ENCODE data around the gene MAP4.
A peak's percentile ranks its signal among the peaks of the same experiment; 100 is the strongest.

MAP4 gene

DNA sequence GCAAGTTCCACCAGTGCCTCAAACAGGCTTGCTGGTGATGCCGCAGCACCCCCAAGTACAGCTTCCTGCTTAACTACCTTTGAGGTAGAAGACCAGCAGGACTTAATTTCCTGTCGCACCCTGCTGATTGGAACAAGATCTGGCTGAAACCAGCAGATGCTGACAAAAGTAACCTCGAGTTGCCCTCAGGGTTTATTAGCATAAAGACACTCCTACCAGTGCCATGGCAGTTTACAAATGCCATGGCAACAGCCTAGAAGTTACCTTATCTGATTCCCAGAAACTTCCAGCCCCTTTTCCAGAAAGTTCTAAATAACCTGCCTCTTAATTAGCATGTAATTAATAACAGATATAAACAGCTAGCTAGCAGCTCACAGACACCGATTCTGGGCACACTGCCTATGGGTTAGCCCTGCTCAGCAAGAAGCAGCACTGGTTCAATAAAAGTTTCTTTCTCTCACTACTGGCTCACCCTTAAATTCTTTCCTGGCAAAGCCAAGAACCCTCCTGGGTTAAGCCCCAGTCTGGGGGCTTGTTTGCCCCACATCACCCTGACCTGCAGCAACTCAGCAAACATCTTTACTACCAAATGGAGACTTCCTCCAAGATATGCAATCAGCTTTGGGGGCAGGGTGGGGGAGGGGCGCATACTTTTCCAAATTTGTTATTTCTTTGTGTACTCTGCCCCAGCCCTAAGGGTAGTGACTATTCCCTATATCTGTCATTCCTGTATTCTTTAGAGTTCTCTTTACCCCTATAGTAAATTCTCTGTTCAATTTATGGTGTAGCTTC, 54.2 kb downstream of the MAP4 start:
- DNase-seq, result peak in 4 of 5 donors; percentile 6 to 44 (median 15)

DNA sequence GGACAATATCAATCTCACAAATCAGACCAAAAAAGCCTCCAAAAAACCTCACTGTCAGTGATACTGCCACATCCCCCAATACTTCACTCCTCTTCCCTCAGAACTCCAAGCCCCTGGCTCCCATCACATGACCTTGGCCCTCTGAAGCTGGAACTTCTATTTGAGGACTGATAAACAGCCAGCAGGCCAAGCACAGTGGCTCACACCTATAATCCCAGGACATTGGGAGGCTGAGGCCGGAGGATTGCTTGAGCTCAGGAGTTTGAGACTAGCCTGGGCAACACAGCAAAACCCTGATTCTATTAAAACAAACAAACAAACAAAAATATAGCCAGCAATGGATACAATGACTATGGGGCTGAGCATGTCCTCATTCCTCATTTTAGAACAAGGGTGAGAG, 55.2 kb downstream of the MAP4 start:
- no peak for DNase-seq

- no peak for DNase-seq
Measured at GRCh38 chr3:47956521-47956920, 59.7 kb downstream of the MAP4 start.

DNA sequence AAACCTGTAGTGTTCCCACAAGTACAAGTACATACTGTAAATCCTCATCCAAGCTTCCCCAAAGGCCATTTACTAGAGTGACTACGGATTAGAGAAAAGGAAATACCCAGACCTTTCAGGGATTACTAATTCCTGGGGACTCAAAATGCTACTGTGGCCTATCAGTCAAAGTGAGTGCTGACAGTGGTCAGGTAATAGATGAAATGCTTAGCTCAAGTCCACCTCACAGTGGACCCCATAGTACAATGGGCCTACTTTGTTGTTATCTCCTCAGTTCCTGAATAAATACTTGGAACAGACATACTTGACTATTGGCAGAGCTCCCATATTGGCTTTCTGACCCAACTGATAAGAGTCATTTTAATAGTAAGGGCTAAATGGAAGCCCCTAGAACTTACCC, 61.6 kb downstream of the MAP4 start:
- DNase-seq, result no peak

DNA sequence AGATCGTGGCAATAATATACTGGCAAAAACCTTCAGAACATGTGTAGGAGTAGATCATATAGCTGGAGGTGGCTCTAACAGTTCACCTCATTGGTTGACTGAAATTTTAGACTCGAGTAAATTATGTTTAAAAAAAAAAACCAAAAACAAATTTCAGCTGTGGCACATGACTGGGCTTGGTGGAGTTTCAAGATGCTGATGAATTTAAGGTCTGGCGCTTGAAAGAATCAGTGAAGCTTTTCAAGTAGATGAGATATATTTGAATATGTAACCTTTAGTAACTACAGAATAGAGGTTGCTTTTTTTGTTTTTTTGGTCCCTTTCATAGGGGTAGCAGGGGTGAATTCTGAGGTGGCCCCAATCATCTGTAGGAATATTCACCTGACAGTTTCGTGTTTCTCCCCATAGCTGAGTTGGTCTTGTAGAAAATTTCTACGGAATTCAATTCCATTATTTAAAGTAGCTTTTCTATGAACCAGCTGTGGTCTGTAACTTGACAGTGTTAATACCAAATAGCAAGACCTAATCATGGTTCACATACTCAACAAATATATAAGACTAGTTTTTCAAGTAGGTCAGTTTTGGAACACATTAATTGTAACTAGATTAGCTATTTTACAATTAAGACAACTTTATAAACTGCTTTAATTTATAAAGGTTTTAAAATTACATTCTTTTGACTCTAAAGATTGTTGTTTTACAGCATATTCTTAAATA, 65.6 kb downstream of the MAP4 start:
- no peak for DNase-seq

- no peak for DNase-seq
Measured at GRCh38 chr3:47949979-47950378, 66.2 kb downstream of the MAP4 start.

GRCh38 chr3:47940232-47940631, 76.0 kb downstream of the MAP4 start:
- DNase-seq, result no peak

DNA sequence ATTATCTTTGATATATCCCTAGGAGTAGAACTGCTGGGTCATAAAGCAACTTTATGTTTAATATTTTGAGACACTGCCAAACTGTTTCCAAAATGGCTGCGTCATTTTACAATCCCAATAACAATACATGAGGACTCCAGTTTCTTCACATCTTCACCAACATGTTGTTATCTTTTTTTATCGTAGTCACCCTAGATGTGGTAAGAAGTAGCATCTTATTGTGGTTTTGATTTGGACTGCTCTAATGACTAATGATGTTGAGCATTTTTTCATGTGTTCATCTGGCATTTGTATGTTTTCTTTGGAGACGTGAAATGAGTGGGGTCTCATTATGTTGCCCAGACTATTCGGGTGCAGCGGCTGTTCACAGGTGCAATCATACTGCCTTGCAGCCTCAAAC, 83.8 kb downstream of the MAP4 start:
- DNase-seq, result no peak

DNA sequence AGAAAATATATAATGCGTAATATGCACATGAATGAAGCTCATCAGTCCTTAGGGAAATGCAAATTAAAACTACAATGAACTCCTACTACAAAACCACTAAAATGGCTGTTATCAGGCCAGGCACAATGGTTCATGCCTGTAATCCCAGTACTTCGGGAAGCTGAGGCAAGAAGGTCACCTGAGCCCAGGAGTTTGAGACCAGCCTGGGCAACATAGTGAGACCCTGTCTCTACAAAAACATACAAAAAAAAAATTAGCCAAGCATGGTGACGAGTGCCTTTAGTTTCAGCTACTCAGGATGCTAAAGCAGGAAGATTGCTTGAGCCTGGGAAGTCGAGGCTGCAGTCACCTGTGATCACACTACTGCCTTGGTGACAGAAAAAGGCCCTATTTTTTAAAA, 85.2 kb downstream of the MAP4 start:
- no peak for DNase-seq

GRCh38 chr3:47916696-47917095, 99.5 kb downstream of the MAP4 start:
- no peak for DNase-seq

DNA sequence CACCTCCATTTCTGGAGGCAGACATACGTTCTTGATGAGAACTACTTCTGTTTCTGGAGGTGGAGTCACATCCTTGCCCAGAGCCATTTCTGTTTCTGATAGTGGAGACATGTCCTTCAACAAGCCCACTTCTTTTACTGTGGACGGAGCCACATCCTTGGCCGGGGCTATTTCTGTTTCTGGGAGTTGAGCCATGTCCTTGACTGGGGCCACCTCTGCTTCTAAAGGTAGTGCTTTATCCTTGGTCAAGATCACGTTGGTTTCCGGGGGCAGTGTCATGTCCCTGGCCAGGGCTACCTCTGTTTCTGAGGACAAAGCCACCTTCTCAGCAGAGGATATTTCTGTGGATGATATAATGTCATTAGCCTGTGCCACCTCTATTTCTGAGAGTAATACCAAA, 100.0 kb downstream of the MAP4 start:
- no peak for DNase-seq

DNA sequence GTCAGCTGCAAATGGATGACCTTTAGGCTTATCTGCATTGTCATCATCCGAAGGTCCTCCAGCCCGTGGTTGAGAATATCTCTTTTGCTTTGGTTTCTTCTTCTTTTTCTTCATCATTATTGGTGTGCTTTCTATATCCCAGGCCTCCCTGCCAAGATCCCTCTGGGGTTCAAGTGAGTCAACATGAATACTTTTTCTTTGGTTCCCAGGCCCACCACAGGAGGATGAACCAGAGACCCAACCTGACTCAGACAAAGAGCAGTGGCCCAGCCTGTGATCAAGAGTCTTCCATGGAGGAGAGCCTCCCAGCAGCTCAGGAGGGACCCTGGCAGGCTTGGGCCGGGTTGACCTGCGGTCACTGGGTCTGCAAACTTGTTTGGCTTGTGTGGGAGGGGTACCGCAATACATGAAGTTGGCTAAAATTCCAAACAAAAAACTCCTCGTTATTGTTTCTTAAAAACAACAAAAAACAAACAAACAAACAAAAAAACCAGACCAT, 104.2 kb downstream of the MAP4 start:
- no peak for DNase-seq

DNA sequence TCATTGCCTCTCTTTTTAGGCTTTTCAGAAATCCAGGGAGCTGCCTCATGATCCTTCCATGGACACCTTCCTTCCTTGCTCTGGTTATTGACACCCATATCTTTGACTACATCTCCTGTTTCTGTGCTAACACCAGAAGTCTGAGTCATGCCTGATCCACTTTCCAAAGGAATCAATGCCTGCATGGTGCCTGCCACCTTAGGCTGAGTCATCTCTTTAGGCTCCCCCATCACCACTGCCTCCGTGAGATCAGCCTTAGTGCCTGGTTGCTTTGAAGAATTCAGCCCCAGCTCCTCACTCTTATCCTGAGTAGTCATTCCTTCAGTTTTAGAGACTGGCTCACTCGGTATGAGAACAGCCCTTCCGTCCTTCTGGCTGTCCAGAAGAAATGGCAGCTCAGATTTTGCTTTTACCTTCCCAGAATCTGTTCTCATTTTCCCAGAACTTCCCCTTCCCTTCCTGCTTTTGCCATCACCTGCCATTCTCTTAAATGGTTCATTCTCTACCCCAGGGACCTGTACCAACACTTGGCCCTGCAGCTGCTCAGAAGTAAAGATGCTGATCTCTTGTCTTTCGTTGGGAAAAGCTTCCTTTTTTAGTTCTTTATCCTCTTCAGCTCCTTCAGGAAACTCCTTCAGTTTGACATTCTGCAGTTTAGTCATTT, 105.3 kb downstream of the MAP4 start:
- DNase-seq, result no peak

DNA sequence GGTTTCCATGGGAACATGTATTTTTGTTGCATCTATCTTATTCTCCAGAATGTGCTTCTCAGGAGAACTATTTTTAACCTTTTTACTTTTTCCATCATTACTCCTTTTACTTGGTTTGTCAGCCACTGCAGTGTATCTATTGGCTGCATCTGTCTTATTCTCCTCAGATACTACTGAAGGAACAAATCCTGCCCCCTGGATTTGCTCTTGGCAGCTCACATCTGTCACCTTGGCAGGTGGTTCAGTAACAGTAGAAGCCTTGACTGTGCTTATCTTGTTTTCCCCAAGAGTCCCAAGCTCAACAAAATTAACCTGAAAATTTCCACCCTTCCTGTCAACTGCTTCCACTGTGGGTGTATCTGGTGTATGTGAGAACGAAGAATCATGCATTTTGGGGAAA, 106.0 kb downstream of the MAP4 start:
- no peak for DNase-seq

DNA sequence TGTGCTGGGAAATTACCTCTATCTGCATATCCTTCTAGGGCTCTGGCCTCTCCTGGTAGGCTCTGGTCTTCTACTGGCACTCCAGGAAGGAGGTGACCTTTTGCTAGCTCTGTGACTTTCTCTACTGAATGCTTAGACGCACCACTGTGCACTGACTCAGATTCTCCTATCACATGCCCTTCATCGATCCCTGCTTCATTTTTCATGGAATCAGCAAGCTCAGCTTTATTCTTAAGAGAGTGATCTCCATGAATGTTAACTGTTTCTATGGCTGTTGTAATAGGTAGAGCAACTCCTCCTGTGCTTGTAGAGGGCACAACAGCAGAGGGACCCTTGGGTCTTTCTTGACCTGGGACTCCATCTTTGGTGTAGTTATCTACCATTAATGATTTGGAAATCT, 106.6 kb downstream of the MAP4 start:
- no peak for DNase-seq

GRCh38 chr3:47908744-47909143, 107.5 kb downstream of the MAP4 start:
- DNase-seq, result no peak

- DNase-seq, result no peak
Measured at GRCh38 chr3:47907784-47908183, 108.4 kb downstream of the MAP4 start.

DNA sequence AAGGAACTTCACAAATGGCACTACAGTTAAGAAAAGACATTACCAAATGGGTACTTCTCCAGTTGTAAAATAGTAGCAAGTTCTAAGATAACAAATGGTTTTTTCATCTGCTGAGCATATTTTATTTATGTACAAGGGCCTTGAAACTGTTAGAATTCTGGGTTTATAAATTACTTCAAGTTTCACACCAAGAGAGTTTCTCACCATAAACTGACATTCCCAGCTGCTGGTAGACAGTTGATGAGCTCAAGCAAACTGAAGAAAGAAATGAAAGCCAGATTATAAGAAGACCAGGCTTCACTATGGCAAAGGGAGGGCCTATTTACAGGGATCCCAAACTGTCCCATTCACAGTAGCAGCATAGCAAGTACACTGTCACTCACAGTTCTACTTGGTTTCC, 113.5 kb downstream of the MAP4 start:
- no peak for DNase-seq

DNA sequence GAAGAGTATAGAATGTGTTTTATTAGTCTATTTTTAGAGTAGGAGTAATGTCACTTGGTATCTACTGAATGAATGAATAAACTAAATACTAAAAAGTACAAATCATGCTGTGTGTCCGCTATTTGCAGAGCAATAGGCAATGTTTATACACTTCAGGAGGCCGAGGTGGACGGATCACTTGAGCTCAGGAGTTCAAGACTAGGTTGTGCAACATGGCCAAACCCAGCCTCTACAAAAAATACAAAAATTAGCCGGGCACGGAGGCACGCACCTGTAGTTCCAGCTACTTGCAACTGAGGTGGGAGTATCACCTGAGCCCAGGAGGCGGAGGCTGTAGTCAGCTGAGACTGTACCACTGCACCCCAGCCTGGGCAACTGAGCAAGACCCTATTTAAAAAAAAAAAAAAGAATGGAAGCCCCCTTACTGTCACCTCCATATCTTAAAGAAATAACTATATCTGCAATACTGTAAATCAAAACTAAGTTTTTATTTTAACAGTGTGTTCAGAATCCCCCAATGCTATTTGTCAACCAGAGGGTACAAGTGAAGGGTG, 114.9 kb downstream of the MAP4 start:
- no peak for DNase-seq

DNA sequence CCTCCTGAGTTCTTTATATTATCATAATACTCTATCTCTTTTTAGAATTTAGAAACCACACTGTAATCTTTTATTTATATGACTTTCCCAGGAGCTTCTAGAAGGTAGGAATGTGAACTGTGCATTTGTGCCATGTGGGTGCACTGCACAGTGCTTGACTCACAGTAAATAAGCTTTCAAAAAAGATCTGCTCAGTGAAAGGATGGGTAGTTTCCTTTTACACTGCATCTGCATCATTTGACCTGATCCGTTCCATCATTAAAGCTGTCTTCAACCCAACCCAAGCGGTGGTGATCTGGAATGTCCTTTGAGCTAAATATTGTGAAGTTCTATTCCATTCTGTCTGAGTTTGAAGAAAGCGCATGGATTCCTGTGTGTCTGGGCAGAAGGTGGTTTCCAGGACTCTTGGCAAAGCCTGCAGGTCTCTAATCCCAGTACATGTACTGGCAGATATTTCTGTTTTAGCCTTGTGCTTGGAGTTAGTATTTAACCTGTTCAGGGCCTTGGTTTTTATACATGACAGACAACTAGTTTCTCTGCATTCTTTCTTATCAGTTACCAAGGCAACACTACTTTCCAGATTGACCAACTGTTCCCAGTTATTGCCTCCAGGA, 116.6 kb downstream of the MAP4 start:
- no peak for DNase-seq

GRCh38 chr3:47897954-47898353, 118.3 kb downstream of the MAP4 start:
- no peak for DNase-seq

GRCh38 chr3:47896736-47897135, 119.5 kb downstream of the MAP4 start:
- DNase-seq, result no peak

DNA sequence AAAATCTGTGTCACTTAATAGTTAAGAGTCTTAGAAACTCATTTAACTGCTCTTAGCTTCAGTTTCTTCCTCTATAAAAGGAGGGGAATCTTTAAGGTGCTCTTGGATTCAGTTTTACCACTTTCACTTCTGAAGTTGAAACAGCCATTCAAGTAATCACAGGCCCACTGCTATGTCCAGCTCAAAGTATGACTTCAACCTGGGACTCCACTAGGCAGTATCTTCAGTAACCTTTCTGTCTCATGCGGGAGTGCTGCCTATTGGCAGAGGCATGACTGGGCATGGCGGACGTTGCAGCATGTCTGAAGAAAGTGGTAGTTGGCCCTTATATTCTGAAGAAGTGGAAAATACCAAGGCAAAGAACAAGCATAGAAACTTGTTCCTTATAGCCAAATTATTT, 121.0 kb downstream of the MAP4 start:
- DNase-seq, result no peak
